GM12892 (cell line): ENCODE data around the gene MORC3.

Experiments
- POLR2A ChIP-seq: IDR thresholded peaks from 2 replicates; pipeline ENCODE4 v1.6.1; 2011; ENCODE audit warnings: low read depth, low read length, control low read depth
- POLR2AphosphoS5 ChIP-seq: IDR thresholded peaks from 2 replicates; pipeline ENCODE4 v1.6.1; 2011; ENCODE audit warnings: low read depth, low read length, control low read depth
- TAF1 ChIP-seq: IDR thresholded peaks from 2 replicates; pipeline ENCODE4 v1.6.1; 2011; ENCODE audit warnings: low read depth, mild to moderate bottlenecking, control low read depth, low read length, borderline replicate concordance

GRCh38 chr21:36306872-36307534 lies 13.0 kb upstream of the MORC3 start:
- TF ChIP-seq POLR2A, result no peak
- TF ChIP-seq POLR2AphosphoS5, result no peak
- no peak for TF ChIP-seq TAF1
